ENCODE data around the gene LAMP5. TPM values are rescaled to one million over a fixed set of nuclear protein-coding genes. Genes with fewer than 3 reads are reported as not detected.

The LAMP5 gene
- polyA plus RNA-seq, 1 donor = 0.39 TPM

DNA sequence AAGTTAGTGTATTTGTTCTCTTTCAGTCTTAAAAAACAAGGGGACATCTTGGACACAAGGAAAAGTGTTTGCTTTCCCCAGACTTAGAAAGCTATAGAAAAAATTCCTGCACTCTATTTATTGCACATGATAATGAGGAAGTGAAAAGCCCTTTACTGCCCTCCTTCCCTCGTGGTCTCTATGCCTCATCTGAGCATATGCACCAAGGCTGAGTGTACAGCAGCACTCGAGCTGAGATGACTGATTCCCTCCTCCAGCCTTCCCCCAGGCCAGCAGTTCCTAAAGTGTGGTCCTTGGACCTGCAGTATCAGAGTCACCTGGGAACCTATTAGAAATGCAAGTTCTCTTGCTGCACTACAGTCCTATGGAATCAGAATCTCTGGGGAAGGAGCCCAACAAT is 14.3 kb upstream of the LAMP5 start:
- no peak for DNase-seq (ENCODE audit: low read depth)

GRCh38 chr20:9501473-9501872 is 12.9 kb upstream of the LAMP5 start:
- DNase-seq (ENCODE audit: low read depth) = no peak

GRCh38 chr20:9503526-9504245 is 10.7 kb upstream of the LAMP5 start:
- DNase-seq (ENCODE audit: low read depth) = no peak

DNA sequence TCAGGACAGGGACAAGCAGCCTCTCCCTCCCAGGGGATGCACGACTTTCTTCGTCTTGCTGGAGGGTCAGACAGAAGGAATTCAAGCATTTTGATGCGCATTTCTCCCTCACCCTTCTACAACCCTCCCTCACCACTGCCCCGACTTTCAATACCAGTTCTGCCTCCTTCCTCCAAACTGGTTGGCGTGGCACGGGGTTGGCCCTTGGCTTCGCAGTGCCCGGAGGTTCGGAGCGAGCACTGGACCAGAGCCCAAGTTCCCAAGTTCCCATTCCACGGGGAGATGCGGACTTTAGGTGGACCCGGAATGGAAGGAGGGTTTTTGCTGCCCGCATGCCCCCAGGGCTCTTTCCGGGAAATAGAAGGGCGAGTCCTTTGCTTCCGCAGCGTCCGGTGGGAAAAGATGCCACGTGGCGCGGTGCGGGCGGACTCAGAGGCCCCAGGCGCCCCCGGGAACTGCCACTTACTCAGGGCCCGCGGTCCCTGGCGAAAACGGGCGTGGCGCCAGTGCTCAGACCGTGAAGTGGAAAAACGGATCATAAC is 8.0 kb upstream of the LAMP5 start:
- no peak for DNase-seq (ENCODE audit: low read depth)

DNA sequence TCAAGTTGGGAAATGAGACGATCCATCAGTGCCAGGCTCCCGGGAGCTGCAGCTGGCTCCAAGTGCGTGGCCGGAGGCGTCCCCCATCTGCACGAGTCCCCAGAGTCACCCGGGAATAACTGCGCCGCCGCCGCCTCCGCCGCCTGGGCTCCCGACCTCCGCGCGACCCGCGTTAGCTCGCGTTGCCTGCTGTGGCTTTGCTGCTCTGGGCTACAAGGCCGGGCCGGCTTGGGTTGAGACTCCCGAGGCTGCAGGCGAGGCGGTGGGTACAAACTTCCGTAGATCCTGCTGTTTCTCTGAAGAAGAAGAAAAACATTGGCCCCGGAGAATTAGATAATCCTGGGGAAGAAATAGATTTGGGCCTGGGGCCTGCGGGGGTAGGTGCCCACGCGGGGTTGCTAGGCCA is 7.4 kb upstream of the LAMP5 start:
- DNase-seq (ENCODE audit: low read depth) = no peak

DNA sequence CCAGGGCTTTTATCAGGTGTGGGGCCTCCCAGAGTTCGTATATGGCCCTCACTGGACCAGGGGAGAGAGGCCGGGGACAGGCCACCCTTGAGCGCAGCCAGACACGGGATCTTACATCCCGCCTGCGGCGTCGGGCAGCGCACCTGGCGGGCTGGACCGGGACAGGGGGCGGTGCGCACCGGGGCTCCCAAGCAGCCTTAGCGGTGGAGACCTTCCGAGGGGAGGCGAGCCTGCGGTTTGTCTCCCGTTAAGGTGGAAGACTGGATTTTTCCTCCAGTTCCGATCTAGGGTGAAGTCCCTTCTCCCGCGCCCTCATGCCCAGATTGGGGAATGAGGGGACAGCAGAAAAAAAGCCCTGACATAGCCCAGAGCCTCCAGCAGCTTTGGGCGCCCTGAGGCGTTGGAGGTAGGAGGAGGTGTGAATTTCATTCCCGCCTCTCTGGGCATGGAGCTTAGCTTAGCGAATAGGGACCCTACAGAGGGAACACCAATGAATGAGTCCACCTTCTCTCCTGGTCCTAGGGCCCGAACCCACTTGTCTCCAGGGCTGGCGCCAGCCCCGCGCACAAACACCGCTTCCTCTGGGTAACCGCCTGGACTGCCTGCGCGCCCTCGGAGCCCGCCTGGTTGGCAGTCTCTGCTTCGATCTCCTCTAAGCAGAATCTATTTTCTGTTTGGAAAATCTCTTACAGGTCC is 6.7 kb upstream of the LAMP5 start:
- DNase-seq (ENCODE audit: low read depth) = no peak

- DNase-seq (ENCODE audit: low read depth) = no peak
Observed at GRCh38 chr20:9508240-9508661, 6.1 kb upstream of the LAMP5 start.

DNA sequence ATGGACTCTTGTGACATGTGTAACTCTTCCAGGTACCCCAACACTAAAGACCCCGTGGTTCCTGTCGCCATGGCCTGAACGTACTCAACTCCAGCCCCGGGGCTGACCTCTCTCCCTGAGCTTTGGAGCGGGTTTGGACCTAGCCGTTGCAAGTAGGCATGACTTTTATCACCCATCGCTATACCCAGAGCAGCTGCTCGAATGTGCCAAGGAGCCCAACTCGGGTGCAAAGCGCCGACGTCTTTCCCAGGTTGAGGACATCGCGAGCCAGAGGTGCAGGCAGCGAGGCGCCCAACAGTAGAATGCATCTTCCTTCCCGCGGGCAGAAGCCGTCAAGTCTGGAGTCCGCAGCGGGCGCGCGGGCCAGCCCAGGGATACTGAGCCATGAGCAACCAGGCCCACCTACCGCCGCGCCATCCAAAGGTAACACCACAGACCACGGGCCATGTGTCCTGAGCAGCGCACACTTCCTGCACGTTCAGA is 5.7 kb upstream of the LAMP5 start:
- DNase-seq (ENCODE audit: low read depth) = no peak

GRCh38 chr20:9509246-9509645 is 5.1 kb upstream of the LAMP5 start:
- DNase-seq (ENCODE audit: low read depth) = no peak

DNA sequence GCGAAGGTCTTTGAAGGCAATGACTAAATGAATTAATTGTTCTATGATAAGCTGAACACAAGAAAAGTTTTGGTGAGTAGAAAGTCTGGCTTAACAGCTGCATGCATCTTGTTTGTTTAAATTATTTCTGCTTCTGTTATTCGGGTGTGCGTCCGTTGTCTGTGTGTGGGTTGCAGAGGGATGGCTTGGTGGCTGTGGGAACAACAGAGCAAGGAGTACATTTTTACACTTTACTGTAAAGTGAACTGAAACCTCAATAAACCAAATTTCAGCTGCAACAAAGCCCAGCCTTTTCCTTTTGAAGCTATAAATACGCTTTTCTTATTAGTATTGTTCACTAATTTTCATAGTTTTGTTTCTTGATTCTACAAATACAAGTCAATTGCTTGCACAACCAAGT is 3.5 kb upstream of the LAMP5 start:
- no peak for DNase-seq (ENCODE audit: low read depth)

DNA sequence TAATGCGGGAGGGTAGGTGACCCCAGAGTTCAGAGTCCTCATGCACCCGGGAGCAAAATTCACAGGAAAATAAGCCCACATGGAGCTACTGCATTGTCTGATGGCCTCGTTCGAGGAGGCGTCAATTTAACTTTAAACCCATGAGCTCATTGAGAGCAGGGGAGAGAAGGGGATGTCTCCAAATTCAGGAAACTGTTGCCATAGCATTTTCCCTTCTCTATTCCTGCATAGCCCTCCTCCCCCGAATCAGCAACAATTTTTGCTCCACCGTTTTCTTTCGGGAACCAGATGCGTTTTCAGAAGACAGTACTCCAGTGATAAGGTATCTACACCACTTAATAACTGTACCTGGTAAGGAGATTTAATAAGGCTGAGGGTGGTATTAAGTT is 324 bp upstream of the LAMP5 start:
- no peak for DNase-seq (ENCODE audit: low read depth)

DNA sequence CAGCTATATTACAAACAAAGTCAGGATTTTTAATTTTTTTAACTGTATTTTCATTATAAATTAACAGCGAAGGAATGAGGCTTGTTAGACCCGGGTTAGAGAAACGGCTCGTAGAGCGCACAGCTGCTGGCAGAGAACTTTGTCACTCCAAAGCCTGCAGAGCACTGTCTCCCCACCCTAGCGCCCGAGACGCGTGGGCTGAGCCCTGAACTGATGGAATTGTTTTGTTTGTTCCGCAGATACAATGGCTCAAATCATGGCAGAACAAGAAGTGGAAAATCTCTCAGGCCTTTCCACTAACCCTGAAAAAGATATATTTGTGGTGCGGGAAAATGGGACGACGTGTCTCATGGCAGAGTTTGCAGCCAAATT is 810 bp downstream of the LAMP5 start:
- no peak for DNase-seq (ENCODE audit: low read depth)

GRCh38 chr20:9515741-9516233 is 1.4 kb downstream of the LAMP5 start:
- no peak for DNase-seq (ENCODE audit: low read depth)

GRCh38 chr20:9516234-9516871 is 2.0 kb downstream of the LAMP5 start:
- DNase-seq (ENCODE audit: low read depth) = no peak

DNA sequence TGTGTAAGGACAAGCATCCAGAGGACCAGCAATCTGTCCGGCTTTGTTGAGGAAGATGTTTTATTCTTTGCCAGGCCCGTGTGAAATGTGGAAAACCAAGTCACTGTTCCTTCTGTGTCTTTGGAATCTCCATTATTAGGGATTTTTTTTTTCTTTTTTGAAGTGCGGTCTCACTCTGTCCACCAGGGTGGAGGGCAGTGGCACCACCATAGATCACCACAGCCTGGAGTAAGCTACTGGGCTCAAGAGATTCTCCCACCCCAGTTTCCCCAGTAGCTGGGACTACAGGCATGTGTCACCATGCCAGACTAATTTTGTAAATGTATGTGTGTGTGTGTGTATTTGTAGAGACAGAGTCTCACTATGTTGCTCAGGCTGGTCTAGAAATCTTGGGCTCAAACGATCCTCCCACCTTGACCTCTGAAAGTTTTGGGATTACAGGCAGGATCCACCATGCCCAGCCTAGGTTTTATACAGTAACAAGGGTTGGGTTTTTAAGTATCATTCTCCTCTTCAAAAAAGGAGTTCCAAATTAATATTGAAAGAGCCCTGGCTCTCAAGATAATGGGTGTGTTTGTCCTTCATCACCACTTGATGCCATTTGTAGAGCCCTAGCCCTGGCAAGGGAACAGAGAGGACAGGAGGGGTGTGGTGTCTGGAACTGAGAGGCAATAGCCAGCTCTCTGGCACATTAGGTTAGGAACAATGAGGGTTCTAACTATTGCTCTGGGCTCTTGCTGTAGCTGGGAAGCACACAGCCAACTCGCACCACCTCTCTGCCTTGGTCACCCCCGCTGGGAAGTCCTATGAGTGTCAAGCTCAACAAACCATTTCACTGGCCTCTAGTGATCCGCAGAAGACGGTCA is 3.1 kb downstream of the LAMP5 start:
- DNase-seq (ENCODE audit: low read depth) = no peak

- no peak for DNase-seq (ENCODE audit: low read depth)
Observed at GRCh38 chr20:9518576-9519175, 4.3 kb downstream of the LAMP5 start.

DNA sequence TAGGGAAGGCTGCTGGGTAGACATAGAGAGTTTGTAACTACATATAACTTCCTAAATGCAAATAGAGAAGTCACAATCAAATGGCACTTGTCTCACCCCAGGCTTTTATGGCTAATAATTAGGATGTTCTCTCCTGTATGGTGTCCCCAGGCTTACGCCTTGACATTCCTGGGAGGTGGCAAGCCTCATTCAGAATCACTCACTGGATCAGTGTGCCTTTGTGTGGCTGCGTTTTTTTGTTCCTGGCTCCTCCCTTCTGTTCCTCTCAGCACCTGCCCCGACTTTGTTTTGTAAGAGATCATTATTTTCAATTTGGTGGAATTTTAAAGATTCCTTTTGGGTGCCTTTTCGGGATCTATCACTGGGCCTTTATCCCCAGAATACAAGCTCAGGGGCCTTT is 5.7 kb downstream of the LAMP5 start:
- no peak for DNase-seq (ENCODE audit: low read depth)

DNA sequence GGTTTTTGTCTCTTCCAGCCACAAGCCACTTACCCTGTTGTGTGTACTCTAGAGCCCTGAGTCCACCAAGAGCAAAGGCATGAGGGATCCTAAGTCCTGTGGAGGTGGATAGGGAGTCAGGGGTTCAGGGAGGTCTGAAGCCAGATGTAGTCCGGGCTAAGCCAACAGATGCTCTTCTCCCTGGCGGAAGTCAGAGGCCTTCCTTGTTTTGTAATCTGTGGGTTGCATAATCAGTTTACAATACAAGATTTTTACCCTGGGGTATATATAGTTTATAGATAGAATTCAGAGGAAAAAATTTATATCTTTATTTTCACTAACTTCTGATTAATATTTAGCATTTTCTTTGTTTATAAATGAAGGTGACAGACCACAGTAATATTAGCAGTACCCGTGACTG is 9.2 kb downstream of the LAMP5 start:
- no peak for DNase-seq (ENCODE audit: low read depth)

- DNase-seq (ENCODE audit: low read depth) = no peak
Observed at GRCh38 chr20:9531581-9531980, 17.2 kb downstream of the LAMP5 start.

DNA sequence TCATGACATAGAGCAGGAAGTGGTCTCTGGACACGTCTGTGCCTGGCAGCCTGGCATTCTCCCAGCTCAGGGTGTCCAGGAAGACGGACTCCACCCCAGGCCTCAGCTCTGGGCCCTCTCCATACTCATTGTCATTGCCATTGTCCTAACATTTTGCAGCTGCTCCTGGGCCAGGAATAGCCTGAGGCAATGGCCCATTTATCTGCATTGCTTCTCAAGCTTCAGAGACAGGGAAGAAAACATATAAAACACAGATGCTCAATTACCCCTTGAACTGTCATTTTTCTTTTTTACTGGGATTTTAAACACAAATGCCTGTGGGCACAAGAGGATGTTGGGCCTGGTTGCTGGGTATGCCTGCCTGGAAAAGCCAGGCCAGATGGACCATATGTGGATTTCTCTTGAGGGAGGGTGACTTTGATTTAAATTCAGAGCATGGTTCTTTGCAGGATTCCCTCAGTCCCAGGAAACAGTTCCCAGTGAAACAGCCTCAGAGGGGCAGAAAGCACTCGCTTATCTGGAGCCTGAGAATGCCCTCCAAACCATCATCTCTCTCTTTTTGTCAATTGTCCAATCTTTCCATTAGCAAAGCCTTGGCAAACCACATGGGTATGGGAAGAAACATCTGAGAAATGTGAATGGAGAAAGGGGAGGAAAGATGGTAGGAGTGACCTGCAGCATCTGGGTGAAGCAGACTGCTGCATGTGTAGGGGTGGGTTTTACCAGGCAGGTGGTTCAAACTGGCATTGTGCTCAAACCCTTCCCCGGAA is 17.9 kb downstream of the LAMP5 start:
- no peak for DNase-seq (ENCODE audit: low read depth)
